Thyroid gland (tissue), 4 donors: ENCODE data around the gene ADRA2B.

Experiments used
- CTCF ChIP-seq, 6 experiments: fragments of 200-600 bp in 3 of 6; fragments of 450-650 bp in 3 of 6; sonication (generic) in 3 of 6; IDR thresholded peaks; one replicate each; pipeline ENCODE4 v1.5.1; 2016 to 2019; ENCODE audit warnings: antibody characterized with exemption in 6 of 6, mild to moderate bottlenecking in 2 of 6, inconsistent platforms in 1 of 6, moderate library complexity in 1 of 6
- POLR2A ChIP-seq, 2 donors: fragments of 450-650 bp; IDR thresholded peaks; one replicate each; pipeline ENCODE4 v1.6.1; 2017; ENCODE audit warnings: antibody characterized with exemption in 2 of 2, mild to moderate bottlenecking in 2 of 2, moderate library complexity in 1 of 2

DNA sequence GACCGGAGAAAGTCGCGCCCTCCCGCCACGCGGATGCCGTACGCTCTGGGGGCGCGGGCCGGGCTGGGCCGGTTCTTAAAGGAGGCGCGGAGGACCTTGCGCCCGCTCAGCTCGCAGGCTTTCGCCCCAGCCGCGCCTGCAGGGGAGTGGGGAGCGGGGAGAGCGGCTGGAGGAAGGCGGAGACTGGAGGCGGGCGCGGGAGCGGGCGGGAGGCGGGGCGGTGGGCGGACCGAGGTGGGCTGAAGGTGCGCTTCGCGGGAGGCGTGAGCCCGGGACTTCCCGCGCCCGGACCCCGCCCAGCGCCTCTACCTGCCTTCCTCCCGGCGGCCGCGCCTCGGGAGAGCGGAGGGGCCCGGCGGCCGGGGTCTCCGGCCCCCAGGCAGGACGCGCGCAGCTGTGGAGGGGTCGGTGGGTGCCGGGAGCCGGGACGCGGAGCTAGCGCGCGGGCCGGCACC lies at the start of gene ADRA2B:
- TF ChIP-seq CTCF (IDR thresholded peaks at IDR 0.05) (no peak), POLR2A (IDR thresholded peaks at IDR 0.05) (no peak)
